Ishikawa (cell line): Measurements from ENCODE around the gene FZD2.

Experiments
- CEBPB ChIP-seq: IDR thresholded peaks from 2 replicates; pipeline ENCODE4 v1.6.1; 2012
- CREB1 ChIP-seq: IDR thresholded peaks from 2 replicates; pipeline ENCODE4 v1.6.1; 2012; ENCODE audit warnings: low read depth
- EP300 ChIP-seq: IDR thresholded peaks from 2 replicates; pipeline ENCODE4 v1.6.1; 2012; ENCODE audit warnings: borderline replicate concordance
- RAD21 ChIP-seq: IDR thresholded peaks from 2 replicates; pipeline ENCODE4 v1.6.1; 2012; ENCODE audit warnings: low read depth
- TCF12 ChIP-seq: IDR thresholded peaks from 2 replicates; pipeline ENCODE4 v1.6.1; 2012; ENCODE audit warnings: low read depth
- USF1 ChIP-seq: IDR thresholded peaks from 2 replicates; pipeline ENCODE4 v1.6.1; 2012
- YY1 ChIP-seq: IDR thresholded peaks from 2 replicates; pipeline ENCODE4 v1.6.1; 2012; ENCODE audit warnings: low read depth
- TF ChIP-seq, protein P1 (sequence below): IDR thresholded peaks from 2 replicates; pipeline ENCODE4 v1.6.1; 2012
- TF ChIP-seq, protein P2 (sequence below): IDR thresholded peaks from 2 replicates; pipeline ENCODE4 v1.6.1; 2012; ENCODE audit warnings: low read depth, mild to moderate bottlenecking

GRCh38 chr17:44527102-44527501 lies 30.2 kb upstream of the FZD2 start:
- TF ChIP-seq RAD21 (no peak), YY1 (no peak), EP300 (no peak), CREB1 (no peak), TCF12 (no peak), CEBPB (no peak), USF1 (no peak)
- TF ChIP-seq, protein P1, sequence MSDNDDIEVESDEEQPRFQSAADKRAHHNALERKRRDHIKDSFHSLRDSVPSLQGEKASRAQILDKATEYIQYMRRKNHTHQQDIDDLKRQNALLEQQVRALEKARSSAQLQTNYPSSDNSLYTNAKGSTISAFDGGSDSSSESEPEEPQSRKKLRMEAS, result no peak
- TF ChIP-seq, protein P2, sequence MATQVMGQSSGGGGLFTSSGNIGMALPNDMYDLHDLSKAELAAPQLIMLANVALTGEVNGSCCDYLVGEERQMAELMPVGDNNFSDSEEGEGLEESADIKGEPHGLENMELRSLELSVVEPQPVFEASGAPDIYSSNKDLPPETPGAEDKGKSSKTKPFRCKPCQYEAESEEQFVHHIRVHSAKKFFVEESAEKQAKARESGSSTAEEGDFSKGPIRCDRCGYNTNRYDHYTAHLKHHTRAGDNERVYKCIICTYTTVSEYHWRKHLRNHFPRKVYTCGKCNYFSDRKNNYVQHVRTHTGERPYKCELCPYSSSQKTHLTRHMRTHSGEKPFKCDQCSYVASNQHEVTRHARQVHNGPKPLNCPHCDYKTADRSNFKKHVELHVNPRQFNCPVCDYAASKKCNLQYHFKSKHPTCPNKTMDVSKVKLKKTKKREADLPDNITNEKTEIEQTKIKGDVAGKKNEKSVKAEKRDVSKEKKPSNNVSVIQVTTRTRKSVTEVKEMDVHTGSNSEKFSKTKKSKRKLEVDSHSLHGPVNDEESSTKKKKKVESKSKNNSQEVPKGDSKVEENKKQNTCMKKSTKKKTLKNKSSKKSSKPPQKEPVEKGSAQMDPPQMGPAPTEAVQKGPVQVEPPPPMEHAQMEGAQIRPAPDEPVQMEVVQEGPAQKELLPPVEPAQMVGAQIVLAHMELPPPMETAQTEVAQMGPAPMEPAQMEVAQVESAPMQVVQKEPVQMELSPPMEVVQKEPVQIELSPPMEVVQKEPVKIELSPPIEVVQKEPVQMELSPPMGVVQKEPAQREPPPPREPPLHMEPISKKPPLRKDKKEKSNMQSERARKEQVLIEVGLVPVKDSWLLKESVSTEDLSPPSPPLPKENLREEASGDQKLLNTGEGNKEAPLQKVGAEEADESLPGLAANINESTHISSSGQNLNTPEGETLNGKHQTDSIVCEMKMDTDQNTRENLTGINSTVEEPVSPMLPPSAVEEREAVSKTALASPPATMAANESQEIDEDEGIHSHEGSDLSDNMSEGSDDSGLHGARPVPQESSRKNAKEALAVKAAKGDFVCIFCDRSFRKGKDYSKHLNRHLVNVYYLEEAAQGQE, result no peak
